ENCODE measurements around the gene ANKRD53.

DNA sequence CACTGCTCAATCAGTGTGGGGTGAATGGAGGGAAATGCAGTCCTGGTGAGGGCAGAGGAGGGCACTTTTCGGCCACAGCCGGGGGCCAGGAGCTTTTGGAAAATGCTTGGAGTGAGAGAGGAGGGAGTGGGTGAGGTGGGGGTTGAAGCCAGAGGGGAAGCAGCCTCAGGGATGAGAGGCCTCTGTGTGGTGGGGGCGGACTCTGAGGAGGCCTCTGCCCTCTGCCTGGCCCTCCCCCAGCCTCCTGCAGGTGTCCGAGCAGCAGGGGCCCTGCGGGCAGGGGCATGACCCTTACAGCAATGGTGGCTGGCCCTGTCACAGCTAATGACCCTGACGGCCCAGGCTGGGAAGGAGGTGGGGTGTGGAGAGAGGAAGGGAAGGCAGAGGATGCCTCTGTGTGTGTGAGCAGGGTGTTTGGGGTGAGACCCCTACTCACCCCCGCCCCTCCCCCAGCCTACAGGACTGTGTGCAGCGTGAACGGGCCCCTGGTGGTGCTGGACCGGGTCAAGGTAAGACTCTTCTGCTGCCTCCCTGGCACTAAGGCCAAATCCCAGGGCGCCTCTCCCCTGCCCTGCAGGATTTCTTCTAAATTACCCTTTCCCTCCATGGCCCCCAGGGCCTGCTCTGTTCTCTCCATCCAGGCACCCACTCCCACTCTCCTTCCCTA is 35.1 kb upstream of the ANKRD53 start:
- TF ChIP-seq CTCF (IDR thresholded peaks at IDR 0.05) (no peak), EP300 (IDR thresholded peaks at IDR 0.05; ENCODE audit: borderline replicate concordance in 1 of 2, low read depth in 1 of 2, low read length in 1 of 2) (no peak), POLR2AphosphoS5 (IDR thresholded peaks at IDR 0.05; ENCODE audit: low read depth, low read length) (no peak), SIN3A (IDR thresholded peaks at IDR 0.05; ENCODE audit: borderline replicate concordance, low read depth, low read length) (no peak), TEAD4 (IDR thresholded peaks at IDR 0.05; ENCODE audit: borderline replicate concordance, insufficient read depth) (no peak), RCOR1 (IDR thresholded peaks at IDR 0.05; ENCODE audit: low read length) (no peak), YY1 (IDR thresholded peaks at IDR 0.05; ENCODE audit: low read depth) (no peak), RFX5 (IDR thresholded peaks at IDR 0.05; ENCODE audit: low read length) (no peak)
